ENCODE measurements around the gene SPHK1. TPM values are rescaled to one million over a fixed set of nuclear protein-coding genes. Genes with fewer than 3 reads are reported as not detected.
A peak's percentile ranks its signal among the peaks of the same experiment; 100 is the strongest.

The SPHK1 gene
- total RNA-seq, 2 experiments from 2014 or later = 0.28 to 0.78 TPM

DNA sequence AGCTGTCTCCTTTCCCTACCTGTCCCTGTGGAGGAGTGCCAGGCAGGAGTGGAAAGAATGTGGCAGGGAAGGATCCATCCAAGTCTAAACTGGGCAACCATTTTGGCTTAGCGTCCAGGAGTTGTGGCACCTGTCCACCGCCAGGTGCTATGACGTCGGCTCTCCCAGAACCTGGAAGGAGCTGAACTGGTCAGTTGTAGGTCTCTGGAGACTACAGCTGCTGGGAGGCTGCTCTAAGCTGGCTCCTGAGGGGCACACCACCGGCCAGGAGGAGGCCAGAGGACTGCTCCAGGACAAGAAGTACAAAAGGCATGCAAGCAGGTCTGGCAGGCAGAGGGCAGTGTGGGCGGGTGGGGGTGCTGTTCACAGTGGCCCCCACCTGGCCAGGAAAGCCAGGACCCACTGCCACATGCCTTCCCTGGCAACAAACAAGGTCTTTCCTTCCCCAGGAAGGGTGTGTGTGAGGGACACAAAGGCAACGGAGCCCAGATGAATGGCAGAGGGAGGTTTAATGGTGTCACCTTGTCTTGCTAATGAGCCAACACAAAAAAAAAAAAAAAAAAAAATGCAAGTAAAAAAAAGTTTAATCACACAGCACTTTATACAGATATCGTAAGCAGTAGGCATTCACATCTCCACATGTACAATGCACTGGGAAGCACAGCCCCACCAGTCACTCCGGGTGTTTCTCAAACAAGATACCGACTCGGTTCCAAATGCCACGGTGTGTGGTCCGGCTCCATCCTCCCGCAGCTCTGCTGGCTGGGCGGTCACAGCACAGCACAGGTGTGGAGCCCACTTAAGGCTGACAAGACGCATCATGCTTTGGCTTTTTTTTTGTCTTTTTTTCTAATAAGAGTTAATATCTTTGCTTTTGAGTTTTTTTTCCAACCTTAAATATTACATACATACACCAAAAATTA, 4.8 kb downstream of the SPHK1 start:
- intact Hi-C loops (cut with micrococcal nuclease; ENCODE audit: unreplicated experiment) = no loop called here
- DNase-seq (ENCODE audit: low spot score) = no peak
- POLR2A ChIA-PET = interaction anchor here (0.6 to 1.2 kb wide), 2 partner anchors 22 to 473 kb away, joined by 3 to 7 read pairs; no protein-coding TSS in a partner anchor

DNA sequence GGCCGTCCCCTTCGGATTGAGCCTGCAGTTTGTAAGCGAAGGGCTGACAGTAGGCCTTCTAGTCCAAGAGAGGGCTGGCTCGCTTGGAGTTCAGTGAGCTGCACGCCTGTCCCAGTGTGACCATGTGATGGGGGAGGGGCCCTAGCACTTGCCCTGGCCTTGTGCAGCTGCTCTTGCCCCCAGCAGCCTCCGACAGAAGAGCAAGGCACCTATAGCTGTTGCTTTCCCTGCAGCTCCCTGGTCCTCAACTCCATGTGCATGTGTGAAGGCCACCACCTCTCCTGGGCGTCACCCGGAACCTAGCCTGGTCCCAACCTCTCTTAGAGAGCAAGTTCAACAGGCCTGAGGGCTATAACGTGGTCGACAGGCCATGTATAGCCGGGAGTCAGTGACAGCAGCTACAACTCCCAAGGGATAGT, 5.6 kb downstream of the SPHK1 start:
- H4K20me1 ChIP-seq (ENCODE audit: insufficient read depth, low read length) = no peaks in the 10 kb centered on the region
- no peaks in the 10 kb centered on the region for H3K9me2 ChIP-seq (ENCODE audit: insufficient read depth, low read length)
- H3K36me3 ChIP-seq (ENCODE audit: insufficient read depth, low read length) = peaks cover 52% of the 10 kb centered on the region
- H3K4me1 ChIP-seq (ENCODE audit: insufficient read depth, low read length, poor library complexity, severe bottlenecking) = peaks cover 12% of the 10 kb centered on the region
- H3K27ac ChIP-seq (ENCODE audit: low read depth, low read length, poor library complexity, severe bottlenecking) = no peak overlapping the region
- no TSS peak for BruUV-seq (replicated peaks)
- intact Hi-C loops (cut with micrococcal nuclease; ENCODE audit: unreplicated experiment) = no loop called here
- H3K9me3 ChIP-seq (ENCODE audit: low read length) = no peaks in the 10 kb centered on the region
- CTCF ChIA-PET (ENCODE audit: unreplicated experiment) = interaction anchor here (1.1 to 2.6 kb wide), 2 partner anchors 7 to 10 kb away, joined by 5 to 10 read pairs; no protein-coding TSS in a partner anchor
- no peak overlapping the region for H3K4me3 ChIP-seq (ENCODE audit: low read depth, low read length, poor library complexity, severe bottlenecking)
- no peak for TF ChIP-seq EZH2phosphoT487 (IDR thresholded peaks at IDR 0.05; ENCODE audit: borderline replicate concordance, low read depth, low read length)
- TF ChIP-seq, protein P1, sequence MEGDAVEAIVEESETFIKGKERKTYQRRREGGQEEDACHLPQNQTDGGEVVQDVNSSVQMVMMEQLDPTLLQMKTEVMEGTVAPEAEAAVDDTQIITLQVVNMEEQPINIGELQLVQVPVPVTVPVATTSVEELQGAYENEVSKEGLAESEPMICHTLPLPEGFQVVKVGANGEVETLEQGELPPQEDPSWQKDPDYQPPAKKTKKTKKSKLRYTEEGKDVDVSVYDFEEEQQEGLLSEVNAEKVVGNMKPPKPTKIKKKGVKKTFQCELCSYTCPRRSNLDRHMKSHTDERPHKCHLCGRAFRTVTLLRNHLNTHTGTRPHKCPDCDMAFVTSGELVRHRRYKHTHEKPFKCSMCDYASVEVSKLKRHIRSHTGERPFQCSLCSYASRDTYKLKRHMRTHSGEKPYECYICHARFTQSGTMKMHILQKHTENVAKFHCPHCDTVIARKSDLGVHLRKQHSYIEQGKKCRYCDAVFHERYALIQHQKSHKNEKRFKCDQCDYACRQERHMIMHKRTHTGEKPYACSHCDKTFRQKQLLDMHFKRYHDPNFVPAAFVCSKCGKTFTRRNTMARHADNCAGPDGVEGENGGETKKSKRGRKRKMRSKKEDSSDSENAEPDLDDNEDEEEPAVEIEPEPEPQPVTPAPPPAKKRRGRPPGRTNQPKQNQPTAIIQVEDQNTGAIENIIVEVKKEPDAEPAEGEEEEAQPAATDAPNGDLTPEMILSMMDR (conservative IDR thresholded peaks at IDR 0.05; ENCODE audit: low read length) = no peak
- no peak for DNase-seq (ENCODE audit: low spot score)
- POLR2A ChIA-PET = interaction anchor here (0.6 to 1.2 kb wide), 2 partner anchors 21 to 23 kb away, joined by 3 read pairs; no protein-coding TSS in a partner anchor
- H2AFZ ChIP-seq (ENCODE audit: low read length) = no peak overlapping the region
- H3K4me2 ChIP-seq (ENCODE audit: low read length) = no peak overlapping the region
- H3K79me2 ChIP-seq (ENCODE audit: insufficient read depth, low read depth, low read length) = no peaks in the 10 kb centered on the region

More for the DNA sequence above, 4.8 kb downstream of the SPHK1 start:
- no peaks in the 10 kb centered on the region for H3K79me2 ChIP-seq (ENCODE audit: insufficient read depth, low read depth, low read length)
- H3K36me3 ChIP-seq (ENCODE audit: insufficient read depth, low read length) = peaks cover 50% of the 10 kb centered on the region
- BruUV-seq (replicated peaks) = TSS peak; percentile 77
- H3K4me2 ChIP-seq (ENCODE audit: low read length) = no peak overlapping the region
- no peaks in the 10 kb centered on the region for H3K9me3 ChIP-seq (ENCODE audit: low read length)
- H2AFZ ChIP-seq (ENCODE audit: low read length) = no peak overlapping the region
- H3K27ac ChIP-seq (ENCODE audit: low read depth, low read length, poor library complexity, severe bottlenecking) = no peak overlapping the region
- H3K4me1 ChIP-seq (ENCODE audit: insufficient read depth, low read length, poor library complexity, severe bottlenecking) = peaks cover 19% of the 10 kb centered on the region
- H4K20me1 ChIP-seq (ENCODE audit: insufficient read depth, low read length) = no peaks in the 10 kb centered on the region
- no peak overlapping the region for H3K4me3 ChIP-seq (ENCODE audit: low read depth, low read length, poor library complexity, severe bottlenecking)
- TF ChIP-seq, protein P1 (conservative IDR thresholded peaks at IDR 0.05; ENCODE audit: low read length) = peak; percentile 42; the same call in 1 of the 2 replicates
- TF ChIP-seq EZH2phosphoT487 (IDR thresholded peaks at IDR 0.05; ENCODE audit: borderline replicate concordance, low read depth, low read length) = no peak
- CTCF ChIA-PET (ENCODE audit: unreplicated experiment) = interaction anchor here (1.1 to 2.6 kb wide), 2 partner anchors 8 to 10 kb away, joined by 5 to 10 read pairs; no protein-coding TSS in a partner anchor
- H3K9me2 ChIP-seq (ENCODE audit: insufficient read depth, low read length) = no peaks in the 10 kb centered on the region
